HG03139 (cell line): ENCODE data around the gene ME3.
"Not testable (repeated sequence)": the region's sequence is repeated elsewhere in the genome, so short reads cannot be mapped to it uniquely, and the experiment has no call there.

Source experiments
- ATAC-seq: cut with Tn5 transposase; IDR thresholded peaks from one replicate; pipeline ENCODE4 v1.9.1; 2021; ENCODE audit not compliant: unreplicated experiment

The ME3 gene

DNA sequence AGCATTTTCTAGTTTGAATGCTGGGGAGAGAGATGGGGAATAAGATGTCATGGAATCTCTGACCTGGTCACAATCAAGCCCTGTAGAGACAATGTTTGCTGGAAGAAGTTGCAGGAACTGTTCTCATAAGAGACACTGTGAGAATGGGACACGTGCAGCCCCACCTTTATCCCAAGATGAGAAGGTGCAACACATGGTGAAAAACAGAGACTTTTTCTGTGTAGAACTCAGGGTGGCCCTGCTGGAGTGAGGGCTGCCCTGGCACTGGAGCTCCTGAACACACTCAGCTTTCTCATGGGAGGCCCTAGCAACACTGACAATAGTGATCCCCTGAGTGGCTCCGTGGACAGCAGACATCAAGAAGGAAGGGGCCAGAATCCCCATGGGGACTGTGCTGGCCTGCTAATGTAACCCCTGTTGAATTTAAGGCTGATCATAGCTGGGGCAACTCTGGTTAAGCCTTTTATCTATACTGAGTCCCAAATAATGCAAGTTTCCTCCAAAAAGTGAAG lies 106.6 kb downstream of the ME3 start:
- no peak for ATAC-seq

DNA sequence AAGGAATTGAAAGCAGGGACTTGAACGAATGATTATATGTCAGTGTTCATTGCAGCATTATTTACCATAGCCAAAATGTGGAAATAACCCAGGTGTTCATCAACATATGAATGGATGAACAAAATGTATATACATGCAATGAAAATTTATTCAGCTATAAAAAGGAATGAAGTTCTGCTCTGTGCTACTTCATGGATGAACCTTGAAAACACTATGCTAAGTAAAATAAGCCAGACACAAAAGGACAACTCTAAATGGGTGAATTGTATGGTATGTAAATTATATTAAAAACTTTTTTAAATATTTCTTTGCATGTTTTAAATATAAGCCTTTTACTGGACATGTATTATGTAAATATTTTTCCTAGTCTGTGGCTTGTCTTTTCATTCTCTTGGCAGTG lies 107.0 kb downstream of the ME3 start:
- ATAC-seq = no peak

DNA sequence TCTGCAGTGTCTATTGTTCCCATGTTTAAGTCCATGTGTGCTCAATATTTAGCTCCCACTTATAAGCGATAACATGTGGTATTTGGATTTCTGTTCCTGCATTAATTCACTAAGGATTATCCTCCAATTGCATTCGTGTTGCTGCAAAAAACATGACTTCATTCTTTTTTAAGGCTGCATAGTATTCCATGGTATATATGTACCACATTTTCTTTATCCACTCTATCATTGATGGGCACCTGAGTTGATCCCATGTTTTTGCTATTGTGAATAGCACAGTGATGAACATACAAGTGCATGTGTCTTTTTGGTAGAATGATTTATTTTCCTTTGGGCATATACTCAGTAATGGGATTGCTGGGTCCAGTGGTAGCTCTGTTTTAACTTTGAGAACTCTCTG lies 109.6 kb downstream of the ME3 start:
- ATAC-seq = not testable (repeated sequence)

DNA sequence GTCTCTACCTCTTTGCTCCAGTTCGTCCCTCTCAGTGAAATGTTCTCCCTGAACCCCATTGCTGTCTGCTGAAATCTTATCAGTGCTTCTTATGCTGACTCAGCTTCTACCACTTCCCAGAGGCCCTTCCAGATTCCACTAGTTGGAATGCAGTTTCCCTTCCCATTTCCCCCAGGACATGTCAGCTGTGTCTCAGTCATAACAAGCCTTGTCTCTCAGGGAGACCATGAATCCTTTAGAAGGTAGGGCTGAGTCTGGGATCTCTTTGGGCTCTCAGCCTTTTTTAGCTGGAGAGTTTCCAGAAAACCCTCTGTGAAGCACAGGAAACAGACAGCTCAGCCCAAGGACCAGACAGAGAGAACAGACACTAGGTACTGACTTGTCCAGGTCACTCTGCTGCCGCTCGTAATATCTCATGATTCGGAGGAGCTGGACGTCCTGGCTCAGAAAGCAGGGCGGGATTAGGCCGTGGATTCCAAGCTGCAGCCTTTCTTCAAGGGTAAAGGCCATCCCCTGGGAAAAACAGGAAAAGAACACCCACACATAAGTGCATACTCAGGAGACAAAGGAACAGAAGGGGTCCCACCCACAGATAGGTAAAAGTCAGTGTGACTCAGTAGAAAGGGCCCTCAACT lies 113.0 kb downstream of the ME3 start:
- no peak for ATAC-seq

DNA sequence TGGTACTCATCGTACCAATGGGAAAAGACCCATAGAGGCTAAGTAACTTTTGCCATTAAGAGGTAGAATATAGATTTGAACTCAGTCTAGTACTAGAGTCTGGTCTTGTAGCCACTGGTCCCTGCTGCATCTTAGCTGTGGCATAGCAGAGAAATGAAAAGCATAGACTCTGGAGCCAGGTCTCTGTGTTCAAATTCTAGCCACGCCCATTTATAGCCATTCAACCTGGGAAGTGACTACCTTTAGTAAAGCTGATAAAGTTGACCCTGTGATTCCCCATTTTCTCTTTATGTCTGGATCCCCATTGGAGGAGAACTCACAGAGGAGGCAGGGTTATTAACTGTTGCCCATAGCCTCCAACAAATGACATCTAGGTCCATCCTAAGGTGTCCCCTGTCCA lies 113.6 kb downstream of the ME3 start:
- no peak for ATAC-seq

DNA sequence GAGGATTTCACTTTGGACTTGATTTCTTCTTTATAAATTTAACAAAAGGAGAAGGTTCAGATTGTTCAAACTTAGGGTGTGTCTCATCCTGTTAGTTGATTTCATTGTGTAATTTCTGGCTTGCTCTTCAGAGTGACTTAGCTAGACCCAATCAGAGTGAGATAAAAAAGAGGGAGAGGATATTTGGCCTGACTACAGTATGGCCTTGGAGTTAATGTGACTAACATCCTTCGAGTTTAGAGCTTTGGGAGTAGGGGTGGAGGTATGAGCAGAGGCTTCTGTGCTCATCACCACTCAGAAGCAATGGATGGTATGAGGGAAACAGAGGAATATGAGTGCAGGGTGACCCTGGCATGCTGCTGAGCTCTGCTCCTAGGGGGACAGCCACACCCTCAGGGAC lies 114.2 kb downstream of the ME3 start:
- no peak for ATAC-seq

DNA sequence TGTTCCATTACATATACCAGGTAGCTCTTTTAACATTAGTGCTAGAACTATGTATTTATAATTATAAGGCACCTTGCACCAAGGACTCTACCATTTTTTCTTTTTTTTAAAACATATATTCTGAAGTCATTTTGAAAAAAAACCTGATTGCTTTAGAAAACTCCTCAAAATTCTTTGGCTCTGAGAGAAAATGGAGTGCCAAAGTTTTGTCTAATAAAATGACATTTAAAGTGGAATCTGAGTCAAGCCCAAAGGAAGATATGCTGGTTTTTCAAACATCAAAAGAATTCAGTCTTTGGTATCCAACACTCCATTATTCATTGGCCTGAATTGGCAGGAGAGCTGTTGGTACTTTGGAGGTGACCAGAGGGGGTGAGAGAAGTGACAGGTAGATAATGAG lies 116.5 kb downstream of the ME3 start:
- no peak for ATAC-seq

DNA sequence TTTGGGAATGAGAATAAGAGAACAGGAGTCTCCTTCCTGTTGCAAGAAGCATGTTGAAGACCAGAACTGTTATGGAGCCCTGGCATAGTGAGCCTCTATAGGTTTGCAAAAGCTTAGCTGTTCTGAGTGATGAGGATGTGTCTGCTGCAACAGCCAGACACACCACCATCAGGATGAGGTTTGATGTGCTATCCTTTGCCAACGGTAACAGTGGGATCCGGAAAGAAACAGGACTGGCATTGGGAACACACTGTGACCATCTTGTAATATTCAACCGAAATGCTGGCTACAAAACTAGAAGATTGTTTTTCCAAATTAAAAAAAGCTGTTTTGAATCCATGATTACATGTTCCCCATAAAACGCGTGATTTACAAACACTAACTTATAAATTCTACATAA lies 117.0 kb downstream of the ME3 start:
- ATAC-seq = no peak

DNA sequence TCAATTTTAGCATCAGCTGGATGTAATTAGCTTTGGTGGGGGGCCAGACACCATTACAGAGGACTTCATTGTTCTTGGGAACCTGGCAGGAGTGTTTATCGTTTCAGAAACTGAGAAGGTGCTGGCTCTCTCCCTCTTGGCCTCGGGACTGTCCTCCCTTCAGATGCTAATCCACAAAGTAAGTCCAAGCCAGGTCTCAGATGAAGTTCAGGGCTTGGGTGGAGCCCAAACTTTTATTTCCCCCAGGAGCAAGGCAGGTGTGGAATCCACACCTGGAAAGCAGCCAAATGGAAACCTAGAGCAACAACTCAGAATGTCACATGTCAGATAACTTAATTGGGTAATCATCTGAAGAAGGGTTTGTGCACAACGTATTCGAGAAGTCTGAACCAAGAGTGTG lies 119.2 kb downstream of the ME3 start:
- no peak for ATAC-seq

DNA sequence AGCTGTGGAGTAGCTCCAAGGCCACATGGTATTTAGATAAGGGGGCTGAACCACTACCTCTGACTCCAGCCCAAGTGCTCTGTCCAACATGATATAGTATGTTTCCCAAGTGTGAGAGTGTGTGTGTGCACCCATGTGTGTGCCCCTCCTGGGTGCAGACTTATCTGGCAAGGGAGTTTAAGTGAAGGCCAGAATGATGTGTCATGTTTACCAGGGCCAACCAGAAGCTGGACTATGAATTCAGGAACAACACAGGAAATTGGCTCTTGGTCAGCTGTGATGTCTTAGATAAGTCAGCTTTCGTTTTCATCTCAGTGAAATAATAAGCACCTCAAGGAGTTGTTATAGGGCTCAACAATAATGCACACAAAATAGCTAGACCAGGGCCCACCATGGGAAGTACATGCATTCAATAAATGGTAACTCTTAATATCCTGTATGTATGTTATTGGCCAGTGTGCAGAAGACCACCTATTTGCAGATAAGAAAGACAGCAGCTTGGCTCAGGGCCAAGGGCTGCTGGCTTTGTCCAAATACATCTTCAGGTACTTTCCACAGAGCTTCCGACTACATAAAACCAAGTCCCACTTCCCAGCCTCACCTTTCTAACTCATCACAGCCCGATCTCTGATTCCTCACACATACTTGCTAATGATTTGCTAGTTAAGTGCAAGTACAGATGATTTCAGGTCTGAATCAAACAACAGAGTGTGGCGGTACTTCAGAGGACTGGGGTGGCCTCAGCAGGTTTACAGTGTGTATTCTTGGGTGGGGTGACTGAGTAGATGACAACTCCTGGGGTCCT lies 120.9 kb downstream of the ME3 start:
- no peak for ATAC-seq

DNA sequence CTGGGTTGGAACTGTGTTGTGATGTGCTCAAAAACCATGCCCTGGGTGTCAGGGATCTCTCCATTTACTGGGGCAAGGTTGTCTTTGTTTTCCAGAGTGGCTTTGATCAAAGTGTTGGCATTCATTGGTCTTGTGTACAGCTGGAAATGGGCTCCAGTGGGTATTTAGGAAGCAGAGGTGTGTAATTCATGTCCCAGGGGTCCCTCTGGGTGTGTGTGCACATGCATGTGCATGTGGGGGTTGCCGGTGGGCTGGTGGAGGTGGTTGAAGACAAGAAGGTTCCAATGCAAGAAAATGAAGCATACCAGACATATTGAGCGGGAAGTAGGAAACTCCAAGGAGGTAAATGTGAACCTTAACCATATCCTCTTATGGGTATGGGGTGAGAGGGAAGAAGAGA lies 121.7 kb downstream of the ME3 start:
- no peak for ATAC-seq

DNA sequence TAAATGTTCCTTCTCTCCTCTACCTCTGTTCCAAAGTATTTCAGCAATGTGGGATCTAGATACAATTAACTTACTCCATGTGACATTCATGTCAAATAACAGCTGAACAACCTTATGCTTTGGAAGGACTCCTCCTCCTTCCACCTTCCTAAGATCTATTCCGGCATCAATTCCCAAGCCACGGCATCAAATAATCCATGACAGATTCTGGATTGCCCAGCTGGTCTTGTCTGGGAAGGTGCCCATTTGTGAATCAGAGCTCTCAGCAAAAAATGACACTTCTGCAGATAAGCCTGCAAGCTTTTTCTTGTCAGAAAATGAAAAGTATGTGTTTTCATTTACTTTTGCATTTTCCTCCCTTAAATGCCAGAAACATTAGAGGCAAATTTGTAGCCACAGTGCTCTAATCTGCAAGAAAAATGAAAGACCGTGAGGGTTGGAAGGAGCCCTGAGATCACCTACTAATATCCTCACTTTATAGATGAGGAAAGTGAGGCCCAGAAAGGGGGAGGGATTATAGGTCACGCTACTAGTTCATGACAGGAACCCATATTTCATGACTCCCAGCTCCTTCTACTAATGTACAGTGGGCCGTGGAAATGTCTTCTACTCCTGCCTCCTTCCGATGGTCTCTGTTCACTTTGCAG lies 124.0 kb downstream of the ME3 start:
- ATAC-seq = no peak

DNA sequence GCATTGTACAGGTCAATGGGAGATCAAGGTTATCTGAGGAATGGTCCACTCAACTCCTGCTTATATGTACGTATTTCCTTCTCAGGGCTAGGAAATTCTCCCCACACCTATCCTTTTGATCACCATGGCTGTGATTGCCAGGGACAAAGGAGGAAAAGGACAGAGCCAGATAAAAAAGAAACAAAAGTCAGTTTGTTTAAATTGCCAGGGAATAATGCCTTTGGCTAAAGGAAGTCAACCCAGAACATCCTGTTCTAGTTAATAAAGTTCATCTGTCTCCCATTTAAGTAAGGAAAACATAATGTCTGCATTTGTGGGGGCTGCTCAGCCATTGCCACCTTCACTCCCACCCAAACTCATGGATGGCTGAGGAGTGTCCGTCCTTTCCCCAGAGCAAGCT lies 124.7 kb downstream of the ME3 start:
- ATAC-seq = no peak

DNA sequence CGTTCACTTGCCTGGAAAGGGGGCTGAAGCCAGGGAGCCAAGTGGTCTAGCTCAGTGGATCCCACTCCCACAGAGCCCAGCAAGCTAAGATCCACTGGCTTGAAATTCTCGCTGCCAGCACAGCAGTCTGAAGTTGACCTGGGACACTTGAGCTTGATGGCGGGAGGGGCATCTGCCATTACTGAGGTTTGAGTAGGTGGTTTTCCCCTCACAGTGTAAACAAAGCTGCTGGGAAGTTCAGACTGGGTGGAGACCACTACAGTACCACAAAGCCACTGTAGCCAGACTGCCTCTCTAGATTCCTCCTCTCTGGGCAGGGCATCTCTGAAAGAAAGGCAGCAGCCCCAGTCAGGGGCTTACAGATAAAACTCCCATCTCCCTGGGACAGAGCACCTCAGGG lies 131.1 kb downstream of the ME3 start:
- not testable (repeated sequence) for ATAC-seq

DNA sequence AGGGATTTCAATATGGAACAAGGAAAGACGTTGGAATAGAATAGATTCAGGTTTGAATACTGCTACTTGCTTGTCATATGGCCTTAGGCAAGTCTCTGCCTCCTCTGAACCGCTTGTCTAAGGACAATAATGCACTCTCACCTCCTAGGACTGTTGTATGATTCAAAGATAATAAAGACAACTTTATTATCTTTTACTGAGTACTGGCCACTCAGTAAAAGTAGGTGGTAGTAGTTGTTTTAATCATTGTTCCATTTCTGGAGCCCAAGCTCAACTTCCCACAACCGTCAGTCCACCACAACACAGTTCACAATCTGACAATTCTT lies 134.2 kb downstream of the ME3 start:
- ATAC-seq = no peak

DNA sequence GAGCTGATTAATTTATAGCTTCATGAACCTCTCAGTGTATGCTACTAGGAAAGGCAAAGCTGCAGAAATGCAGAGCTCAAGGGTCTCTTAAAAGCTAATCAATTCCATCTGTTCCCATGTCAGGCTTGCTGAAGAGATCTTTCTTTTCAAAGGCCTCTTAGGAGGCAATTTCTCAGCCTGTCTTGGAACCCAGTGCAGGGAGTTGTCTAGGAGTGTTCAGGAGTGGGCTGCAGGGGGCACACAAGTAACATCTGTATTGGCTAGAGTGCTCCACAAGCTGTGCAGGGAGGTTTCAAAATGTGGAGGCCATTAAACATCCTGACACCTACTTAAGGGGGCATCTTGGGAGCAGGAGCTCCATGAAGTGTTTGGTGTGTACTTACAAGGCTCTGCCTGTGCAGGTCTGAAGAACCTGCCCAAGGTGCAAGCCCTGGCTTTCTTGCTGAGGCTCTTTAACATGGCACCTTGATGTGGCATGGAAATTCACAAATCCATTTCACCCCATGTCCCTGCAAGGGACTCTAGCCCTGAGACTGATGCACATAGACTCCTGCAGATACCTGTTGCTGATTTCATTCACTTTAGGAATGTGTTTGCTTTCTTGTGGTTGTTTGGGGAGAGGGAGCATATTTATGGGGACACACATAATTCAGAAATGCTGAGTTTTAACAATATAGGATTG lies 134.7 kb downstream of the ME3 start:
- ATAC-seq = no peak

DNA sequence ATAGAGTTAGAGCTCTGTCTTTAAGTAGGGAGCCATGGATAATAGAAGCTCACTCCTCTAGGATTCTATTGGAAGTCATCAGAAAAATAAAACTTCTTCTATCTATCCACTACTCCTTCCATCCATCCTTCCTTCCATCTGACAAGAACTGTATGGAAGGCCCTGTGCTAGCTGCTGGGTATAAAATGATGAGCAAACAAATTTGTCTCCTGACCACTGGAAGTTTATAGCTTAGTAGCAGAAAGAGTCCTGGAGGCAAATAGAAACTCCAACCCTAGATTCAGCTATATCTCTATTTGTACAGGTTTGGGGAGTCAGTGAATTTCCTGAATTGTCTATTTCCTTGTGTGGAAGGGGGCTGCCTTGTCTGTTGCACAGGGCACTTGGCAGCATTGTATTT lies 136.6 kb downstream of the ME3 start:
- ATAC-seq = no peak

DNA sequence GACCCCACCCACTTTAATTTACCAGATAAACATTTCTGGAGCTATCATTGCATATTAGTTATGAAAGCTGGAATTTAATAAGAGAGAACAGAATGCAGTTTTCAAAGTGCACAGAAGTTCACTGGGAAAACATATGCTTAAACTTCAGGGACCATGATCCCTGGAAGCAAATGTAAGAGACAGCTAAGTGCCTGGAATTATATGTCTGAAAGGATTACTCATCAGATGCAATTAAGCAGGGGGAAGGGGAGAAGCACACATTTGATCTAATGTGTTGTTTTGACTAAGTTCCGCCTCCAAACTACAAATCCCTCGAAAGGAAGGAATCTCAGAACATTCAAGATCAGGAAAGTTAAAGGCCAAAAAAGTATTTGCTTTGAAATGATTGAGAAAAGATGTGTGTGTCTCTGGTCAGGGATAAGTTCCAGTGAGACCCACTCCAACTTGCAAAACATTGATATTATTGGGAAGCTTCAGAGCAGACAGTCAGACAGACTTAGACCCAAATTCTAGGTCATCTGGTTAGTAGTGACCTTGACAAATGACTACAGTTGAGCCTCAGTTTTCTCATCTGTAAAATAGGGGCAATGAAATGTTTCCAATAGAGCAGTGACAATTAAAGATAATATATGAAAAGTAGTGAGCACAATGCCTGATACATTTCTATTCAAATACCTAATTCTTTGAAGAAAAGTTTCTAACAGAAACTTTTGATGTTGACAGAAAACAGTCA lies 147.6 kb downstream of the ME3 start:
- no peak for ATAC-seq

DNA sequence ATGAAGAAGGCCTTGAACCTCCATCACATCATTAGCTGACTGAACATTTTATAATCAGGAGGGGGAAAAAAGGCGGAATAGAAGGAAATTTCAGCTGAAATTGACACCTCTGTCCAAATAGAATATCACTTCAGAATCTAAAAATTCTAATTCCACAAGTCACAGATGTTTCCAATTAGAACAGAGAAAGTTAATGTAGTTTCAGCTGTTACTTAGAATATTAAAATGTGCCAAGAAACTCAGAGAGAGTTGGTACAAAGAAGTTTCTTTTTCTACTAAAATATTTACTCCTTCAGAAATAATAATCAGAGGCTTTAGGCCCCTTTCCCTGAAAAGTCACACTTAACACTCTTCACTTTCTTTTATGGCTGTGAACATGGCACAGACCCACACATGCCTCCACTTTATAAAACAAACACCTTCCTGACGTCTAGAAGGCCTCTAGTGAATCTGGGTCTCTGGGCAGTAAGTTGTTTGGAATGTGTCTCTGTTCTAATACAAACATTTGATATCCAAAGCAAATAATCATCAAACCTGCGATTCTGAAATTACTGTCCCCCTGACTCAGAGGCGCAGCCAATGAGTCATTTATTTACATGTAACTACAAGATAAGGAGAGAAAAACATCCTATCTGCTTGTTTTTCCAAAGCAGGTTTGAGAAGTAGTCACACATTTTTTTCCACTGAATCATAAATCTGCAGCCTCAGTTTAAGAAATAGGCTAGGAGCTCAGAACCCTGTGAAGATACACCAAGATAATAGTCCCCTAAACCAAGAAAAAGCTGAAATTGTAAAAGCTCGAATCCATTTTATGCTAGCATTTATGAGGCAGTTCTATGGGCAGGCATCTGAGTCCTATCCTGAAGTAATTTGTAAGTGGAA lies 148.4 kb downstream of the ME3 start:
- ATAC-seq = no peak

DNA sequence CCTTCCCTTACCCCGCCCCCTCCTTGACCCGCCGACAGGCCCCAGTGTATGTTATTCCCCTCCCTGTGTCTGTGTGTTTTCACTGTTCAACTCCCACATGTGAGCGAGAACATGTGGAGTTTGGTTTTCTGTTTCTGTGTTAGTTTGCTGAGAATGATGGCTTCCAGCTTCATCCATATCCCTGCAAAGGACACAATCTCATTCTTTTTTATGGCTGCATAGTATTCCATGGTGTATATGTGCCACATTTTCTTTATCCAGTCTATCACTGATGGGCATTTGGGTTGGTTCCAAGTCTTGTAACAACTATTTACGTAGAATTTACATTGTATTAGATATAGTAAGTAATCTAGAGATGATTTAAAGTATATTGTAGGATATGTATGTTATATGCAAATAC lies 149.9 kb downstream of the ME3 start:
- ATAC-seq = not testable (repeated sequence)
